GDM1 (cell line): ENCODE measurements around the gene TTC28.
"Not testable (repeated sequence)": the region's sequence is repeated elsewhere in the genome, so short reads cannot be mapped to it uniquely, and the experiment has no call there.

ENCODE experiments used
- DNase-seq: peaks from one replicate; lab custom pipeline; 2025; lab: John Stamatoyannopoulos, UW

TTC28 gene

DNA sequence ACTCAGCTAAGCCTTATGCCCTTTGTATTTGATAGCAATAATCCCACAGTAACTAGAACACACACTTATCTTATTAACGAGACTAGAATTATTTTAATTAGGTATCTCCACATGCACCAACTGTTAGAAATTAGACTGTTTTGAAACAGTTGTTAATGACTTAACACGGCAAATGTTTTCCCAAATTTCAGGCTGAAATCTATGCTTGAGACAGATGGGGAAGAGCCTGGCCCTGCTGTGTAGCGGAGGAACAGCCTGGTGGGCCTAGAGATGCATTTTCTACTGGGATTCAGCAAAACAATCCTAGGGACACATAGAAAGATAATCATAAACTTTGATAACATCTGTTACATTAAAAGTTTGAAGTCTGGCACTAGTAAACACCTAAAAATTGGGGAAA lies 273.4 kb downstream of the TTC28 start:
- no peak for DNase-seq

DNA sequence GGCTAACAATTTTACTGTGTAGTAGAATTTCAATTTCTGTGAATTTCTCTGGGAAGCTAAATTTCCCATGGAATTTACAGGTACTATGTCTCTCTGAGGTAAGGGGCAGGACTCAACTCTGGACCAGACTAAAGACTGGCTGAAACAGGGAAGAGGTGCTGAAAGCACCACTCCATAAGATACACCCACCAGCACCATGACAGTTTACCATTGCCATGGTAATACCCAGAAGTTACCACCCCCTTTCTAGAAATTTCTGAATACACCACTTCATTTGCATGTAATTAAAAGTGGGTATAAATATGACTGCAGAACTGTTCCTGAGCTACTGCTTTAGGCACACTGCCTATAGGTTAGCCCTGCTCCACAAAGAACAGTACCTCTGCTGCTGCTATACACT lies 274.1 kb downstream of the TTC28 start:
- no peak for DNase-seq

DNA sequence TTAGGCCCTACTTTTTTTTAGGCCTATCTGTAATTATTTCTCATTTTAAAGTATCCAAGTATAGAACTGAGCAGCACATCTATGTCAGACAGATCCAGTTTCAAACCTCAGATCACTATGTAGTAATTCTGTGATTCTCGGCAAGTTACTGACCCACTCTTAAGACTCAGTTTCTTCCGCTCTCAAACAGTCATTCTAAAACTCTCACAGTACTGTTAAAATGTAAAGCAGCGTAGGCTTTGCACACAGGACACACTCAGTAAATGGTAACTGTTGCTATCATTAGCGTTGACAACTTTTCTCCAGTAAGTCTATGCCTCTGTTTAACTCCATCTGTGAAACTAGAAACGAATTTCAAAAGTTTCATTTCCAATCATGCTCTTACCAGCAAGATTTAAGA lies 277.1 kb downstream of the TTC28 start:
- DNase-seq: no peak

DNA sequence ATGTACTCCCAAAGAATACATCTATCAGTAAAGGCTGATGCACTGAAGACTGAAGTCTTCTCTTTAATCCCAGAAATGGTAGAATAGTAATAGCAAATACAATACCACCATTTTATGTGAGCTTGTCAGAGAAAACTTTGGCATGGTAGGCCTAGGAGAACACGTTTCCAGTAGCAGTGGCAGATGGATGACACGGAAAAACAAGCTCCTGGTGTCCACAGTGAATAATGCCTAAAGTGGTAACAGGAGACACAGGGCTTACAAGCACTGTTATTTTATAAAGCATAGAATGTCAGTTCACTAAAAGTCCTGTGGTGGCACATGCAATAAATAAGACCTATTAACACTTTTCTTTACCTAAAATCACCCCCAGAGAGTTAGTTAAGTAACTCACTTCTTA lies 277.6 kb downstream of the TTC28 start:
- DNase-seq: no peak

DNA sequence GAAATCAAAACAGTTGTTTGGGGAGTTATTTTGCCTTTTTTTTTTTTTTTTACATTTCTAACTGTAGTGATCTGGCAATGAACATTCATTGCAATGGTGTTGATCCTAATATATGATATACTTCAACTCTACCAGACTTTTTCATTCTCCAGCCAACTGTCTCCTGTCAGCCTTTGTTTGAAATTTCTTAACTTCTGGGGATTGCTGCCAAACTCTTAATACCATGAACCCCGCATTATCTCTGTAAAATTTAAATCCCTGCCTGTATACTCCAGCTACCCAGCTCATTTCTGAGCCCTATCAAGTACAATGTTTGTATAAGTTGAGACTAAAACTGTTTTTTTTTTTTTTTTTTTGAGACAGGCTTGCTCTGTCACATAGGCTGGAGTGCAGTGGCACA lies 280.7 kb downstream of the TTC28 start:
- no peak for DNase-seq

DNA sequence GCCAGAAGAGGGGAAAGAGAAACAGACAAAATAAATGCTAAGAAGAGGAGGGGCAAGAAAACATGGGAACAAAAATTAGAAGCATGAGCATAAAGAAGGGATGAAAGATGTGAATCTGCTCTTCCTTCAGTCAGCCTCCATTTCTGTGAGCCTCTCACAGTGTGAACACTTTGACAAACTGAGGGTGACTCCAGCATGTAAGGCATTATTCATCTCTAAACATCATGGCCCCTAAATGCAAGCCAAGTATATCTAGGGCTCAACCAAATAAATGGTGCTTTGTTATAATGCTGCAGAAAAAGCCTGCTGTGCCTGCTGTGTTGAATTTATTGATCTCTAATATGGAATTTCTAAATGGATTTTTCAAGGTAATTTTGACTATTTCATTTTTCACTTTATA lies 281.3 kb downstream of the TTC28 start:
- no peak for DNase-seq

DNA sequence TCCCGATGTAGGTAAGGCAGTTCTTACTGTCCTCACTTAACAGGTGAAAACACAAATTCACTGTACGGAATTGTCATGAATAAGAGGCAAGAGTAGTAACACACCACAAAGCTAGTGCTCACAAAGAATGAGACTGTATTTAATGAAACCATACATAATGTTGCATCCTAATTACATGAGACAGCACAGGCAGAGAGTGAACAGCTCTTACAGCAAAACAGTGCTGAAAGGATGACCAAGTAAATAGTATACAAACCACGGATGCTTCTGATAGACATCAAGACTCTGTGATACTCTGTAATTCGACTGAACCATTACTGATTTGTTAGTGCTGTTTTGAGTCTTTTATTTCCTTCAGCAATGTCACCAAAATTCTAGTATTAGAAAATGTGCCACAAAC lies 282.3 kb downstream of the TTC28 start:
- DNase-seq: no peak

DNA sequence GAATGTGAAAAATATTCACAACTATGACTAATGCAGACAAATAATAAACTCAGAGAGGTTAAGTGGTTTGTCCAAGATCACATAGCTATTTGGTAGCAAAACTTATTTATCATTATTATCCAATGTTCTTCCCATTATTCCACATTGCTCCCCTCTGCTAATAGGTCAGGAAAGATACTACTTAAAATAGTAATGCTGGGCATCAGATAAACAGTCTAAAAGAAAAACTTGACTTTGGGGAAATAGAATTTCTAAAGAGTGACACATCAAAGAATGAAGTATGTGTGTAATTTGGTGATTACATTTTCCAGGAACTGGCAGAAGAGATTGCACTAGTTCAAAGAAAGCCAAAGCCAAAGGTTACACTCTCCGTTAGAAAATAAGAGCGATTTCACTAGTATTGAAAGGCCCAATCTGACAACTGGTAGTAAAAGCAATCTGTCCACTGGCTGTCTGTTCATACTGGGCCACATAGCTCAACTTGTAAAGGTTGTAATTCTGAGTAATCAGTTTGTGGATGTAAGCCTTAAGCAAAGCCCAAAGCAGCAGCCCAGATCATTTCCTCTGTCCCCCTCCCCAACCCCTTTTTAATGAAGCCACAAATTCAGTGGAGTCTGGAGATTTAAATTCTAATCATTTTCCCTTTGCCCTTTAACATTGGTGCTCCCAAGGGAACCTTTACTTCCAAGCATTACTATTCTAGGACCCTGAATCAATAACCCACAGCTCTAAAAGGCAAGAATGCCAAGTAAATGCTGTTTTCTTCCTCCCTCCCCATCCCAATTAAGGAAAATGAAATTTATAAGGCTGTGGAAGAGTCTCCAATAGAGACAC lies 283.5 kb downstream of the TTC28 start:
- no peak for DNase-seq

DNA sequence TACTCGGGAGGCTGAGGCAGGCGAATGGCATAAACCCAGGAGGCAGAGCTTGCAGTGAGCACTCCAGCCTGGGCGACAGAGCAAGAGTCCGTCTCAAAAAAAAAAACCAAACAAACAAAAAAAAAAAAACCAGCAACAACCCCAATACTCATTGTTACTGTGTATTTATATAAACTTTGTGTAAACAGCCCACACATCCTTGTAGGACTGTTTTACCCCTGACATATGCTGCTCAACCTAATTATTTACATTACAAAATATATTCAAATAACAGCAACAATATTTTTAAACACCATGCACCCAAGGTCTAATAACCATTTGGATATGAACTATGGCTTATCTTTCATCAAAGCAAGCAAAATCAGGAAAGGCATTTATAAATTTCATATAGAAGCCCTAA lies 284.1 kb downstream of the TTC28 start:
- DNase-seq: no peak

DNA sequence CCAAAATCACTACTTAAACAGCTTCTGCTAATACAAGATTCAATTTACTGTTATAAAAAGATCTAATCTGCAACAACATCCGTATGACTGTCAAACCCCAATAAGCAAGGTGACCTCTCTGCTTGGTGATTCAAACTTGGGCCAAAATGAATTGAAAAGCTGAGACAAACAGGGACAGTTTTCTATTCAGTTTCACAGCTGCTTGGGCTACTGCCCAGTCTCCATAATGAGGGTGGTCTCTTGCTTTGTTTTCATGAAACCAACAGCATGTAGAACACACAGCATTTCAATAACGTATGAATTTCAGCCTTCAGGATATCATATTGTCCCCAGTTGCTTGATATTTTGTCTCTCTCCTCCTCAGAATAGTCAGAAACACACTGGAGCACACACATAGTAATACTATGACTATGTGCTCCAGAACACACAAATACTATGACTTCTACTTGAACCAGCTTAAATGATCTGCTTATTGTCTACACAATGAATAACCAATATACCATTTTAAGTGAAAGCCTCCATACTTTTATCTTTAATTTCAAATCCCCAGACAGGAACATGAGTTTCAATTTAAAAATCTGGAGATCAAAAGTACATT lies 285.0 kb downstream of the TTC28 start:
- no peak for DNase-seq

DNA sequence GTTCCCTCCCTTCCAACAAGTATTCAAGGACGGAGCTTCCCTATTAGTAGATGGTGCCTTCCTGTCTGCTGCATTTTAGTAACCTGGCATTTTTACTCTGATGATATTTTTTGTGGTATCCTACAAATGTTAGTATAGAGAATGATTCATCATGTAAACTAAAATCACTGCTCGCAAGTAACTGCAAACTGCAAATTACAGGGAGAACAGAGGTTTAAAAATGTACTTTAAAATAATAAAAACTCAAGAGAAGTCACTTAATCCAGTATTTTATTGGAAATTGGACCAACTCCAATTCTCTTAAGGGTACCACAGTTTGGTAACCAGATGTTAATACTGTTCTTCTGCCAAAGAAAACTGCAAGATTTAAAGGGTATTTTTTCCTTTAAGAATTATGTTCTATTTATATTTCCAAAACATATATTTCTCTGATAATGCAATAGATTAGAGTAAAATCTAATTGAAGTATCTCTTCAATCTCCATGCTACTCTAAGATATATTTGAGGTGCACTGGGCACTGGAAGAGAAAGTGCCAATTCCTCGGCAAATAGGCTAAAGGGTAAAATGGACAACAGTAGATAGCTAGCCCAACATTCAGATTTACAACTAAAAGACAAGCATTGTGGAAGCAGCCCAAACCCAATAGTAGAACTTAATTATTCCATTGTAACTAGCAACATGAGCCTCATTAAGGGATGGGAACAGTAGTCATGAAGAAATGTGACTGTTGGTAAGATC lies 298.0 kb downstream of the TTC28 start:
- DNase-seq: no peak

DNA sequence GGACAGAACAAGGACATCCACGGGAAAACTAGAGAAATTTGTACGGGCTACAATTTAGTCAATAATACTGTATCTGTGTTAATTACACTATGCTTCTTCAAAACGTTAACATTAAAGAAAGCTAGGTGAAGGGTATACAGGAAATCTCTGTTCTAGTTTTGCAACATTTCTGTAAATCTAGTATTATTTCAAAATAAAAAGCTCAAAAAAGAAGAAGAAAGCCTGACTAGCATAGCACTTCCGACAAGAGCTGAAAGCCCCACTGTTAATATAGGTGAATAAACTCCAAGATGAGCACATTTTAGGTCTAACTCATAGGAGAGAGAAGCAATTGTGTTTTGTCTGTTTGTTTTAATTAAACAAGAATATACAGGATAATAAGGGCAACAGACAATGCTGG lies 299.7 kb downstream of the TTC28 start:
- DNase-seq: no peak

DNA sequence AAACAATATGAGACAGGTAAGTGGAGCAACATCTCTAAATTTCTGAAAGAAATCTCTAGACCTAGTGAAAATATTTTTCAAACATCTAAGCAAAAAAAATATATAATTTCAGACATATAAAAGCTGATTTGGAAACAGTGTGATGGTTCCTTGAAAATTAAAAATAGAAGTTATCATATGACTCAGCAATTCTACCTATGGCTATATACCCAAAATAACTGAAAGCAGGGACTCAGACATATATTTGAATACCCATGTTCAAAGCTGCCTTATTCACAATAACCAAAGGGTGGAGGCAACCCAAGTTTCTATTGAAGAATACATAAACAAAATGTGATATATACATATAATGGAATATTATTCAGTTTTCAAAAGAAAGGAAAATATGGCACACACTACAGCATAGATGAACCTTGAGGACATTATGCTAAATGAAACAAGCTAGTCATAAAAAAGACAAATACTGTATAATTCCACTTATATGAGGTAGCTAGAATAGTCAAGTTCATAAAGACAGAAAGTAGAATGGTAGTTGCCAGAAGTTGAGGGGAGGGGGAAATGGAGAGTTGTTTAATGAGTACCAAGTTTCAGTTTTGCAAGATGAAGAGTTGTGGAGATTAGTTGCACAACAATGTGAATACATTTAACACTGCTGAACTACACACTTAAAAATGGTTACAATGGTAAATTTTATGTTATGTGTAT lies 300.4 kb downstream of the TTC28 start:
- no peak for DNase-seq

DNA sequence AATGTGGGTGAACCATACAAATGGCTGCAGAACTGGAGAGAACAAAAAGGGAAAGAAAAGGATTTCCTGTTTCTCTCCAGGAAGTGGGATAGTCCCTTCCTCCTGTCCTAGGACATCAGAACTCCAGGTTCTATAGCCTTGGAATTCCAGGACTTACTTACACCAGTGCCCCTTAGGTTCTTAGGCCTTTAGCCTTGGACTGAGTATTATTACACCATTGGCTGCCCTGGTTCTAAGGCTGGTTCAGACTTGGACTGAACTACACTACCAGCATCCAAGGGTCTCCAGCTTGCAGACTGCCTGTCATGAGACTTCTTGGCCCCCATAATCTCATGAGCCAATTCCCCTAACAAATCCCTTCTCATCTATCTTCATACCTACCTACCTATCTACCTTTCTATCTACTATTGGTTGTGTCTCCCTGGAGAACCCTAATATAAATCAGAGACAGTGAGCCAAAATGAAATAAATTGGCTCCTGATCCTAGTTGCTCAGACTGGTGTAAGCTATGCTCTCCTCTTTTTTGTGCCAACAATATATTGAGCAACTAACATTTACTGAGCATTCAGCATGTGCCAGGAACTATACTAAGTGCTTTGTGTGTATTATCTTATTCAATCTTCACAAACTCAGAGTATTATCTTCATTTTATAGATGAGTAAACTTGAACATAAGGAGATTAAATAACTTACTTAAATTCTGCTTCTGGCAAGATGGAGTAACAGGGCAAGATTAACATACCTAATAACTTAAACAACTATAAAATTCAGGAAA lies 303.7 kb downstream of the TTC28 start:
- DNase-seq: no peak

DNA sequence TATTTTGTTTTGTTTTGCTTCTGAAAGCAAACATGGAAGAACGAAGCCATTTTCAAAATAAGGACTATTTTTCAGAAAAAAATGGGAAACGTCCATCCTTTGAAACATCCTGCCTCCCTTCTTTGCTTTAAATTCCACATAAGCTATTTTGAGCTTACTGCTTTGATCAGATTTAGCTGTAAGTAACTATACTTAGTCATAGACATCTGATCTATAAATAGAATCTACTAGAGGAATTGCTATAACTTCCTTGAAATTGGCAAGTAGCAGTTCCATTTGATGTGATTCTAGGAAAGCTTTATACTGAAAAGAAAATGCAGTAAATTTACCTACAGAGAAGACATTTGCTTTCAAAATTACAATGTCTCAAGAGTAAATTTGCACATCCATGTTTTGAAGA lies 305.8 kb downstream of the TTC28 start:
- no peak for DNase-seq

DNA sequence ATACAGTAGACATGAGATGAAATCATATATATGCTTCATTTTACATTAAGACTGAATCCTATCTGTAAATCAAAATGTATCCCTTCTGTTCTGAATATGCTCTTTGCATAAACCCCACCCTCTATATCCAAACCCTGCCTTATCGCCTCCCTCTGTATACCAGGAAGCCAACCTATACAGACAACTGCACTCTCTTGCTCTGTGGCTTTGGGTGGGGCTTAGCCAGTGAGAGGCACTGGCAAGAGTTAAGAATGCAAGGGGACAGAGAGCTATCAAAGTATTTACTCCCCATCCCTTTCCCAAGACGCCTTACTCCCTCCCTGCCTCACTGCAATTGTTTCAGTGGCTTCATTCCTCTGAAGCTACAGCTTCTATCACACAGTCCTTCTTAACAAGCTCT lies 309.8 kb downstream of the TTC28 start:
- no peak for DNase-seq

DNA sequence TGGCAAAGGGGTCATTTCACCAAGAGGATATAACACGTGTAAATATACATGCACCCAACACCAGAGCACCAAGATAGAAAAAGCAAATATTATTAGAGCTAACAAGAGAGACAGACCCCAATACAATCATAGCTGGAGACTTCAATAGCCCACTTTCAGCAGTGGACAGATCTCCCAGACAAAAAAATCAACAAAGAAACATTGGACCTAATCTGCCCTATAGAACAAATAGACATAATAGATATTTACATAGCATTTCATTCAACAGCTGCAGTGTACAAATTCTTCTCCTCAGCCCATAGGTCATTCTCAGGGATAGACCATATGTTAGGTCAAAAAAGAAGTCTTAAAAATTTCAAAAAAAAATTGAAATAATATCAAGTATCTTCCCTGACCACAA lies 312.8 kb downstream of the TTC28 start:
- DNase-seq: no peak

DNA sequence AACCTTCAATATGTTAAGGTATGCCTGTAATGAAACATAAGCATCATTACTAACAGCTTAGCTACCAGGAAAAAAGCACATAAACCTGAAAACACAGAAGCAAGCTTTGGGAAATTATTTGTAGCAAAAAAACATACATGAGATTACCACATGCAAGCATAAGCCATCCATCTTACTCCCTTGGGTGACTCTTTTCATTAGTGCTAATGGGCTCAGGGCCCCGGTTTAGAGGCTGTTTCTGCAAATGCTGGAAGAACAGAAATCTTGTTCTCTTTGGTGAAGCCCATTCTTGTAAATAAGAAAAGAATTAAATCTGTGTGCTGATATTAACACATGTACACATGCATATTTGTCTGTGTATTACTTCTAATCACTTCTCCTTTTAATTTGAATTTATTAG lies 314.3 kb downstream of the TTC28 start:
- no peak for DNase-seq

DNA sequence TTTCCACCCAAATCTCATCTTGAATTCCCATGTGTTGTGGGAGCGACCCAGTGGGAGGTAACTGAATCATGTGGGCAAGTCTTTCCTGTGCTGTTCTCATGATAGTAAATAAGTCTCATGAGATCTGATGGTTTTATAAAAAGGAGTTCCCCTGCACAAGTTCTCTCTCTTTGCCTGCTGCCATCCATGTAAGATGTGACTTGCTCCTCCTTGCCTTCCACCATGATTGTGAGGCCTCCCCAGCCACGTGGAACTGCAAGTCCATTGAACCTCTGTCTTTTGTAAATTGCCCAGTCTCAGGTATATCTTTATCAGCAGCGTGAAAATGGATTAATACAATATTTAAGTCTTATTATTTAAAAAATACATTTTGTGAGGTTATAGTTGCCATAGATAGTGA lies 315.5 kb downstream of the TTC28 start:
- DNase-seq: not testable (repeated sequence)

DNA sequence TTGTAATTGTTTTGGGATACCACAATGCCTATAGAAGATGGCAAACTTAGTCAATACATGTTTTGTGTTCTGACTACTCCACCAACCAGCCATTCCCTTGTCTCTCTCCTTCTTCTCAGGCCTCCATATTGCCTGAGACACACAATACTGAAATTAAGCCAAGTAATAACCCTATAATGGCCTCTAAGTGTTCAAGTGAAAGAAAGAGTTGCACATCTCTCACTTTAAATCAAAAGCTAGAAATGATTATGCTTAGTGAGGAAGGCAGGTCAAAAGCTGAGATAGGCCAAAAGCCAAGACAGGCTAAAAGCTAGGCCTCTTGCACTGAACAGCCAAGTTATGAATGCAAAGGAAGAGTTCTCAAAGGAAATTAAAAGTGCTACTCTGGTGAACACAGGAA lies 318.7 kb downstream of the TTC28 start:
- DNase-seq: no peak

DNA sequence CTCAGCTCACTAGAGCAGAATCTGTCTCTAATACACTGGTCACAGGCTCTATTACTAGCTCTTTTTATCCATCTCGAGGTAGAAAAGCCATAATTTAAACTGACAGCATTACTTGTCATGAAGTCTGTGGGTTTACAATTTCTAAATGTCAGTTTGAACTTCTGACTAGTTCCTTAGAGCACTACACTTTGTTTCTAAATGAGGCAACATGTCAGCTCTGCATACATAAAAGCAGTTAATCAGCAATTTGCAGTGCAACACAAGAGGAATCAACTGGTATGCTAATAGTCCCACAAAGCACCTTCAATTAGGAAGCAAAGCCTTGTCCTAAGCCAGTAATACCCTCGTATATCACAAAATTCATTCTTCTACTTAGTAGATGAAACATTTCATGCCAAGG lies 321.3 kb downstream of the TTC28 start:
- no peak for DNase-seq

DNA sequence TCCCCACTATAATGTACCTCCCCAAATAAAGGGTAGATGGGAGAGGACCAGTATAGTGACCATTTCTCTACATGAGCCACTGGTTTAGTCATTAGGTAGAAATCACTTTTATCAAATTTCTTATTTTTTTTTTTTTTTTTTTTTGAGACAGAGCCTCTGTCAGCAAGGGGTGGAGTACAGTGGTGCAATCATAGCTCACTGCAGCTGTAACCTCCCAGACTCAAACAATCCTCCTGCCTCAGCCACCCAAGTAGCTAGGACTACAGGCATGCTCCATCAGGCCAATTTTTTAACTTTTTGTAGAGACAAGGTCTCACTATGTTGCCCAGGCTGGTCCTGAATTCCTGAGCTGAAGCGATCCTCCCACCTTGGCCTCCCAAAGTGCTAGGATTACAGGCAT lies 322.4 kb downstream of the TTC28 start:
- no peak for DNase-seq
